Gastrocnemius medialis (tissue), 4 donors: Measurements from ENCODE around the gene IDH2. TPM values are rescaled to one million over a fixed set of nuclear protein-coding genes. Genes with fewer than 3 reads are reported as not detected.

Experiments used
- ATAC-seq, 2 donors: fragments of 150-250 bp; one replicate each; pipeline ENCODE4 v1.9.1; 2016
- DNase-seq, 2 donors: peaks; one replicate each; pipeline ENCODE4 v3.0.0-alpha.2; 2019
- H3K27ac ChIP-seq, 4 donors: fragments of 200-600 bp; sonication (generic); 1 replicate in 1 of 4; 2 replicates in 3 of 4; pipeline ENCODE4 v1.5.1; 2016 to 2018; ENCODE audit warnings: mild to moderate bottlenecking in 2 of 4, moderate library complexity in 1 of 4
- H3K27me3 ChIP-seq, 3 donors: fragments of 200-600 bp; sonication (generic) in 2 of 3; 1 replicate in 1 of 3; 2 replicates in 2 of 3; pipeline versions ENCODE4 v1.5.1 to v1.6.0; 2016 to 2019; ENCODE audit warnings: mild to moderate bottlenecking in 1 of 3, moderate library complexity in 1 of 3
- H3K36me3 ChIP-seq, 2 donors: fragments of 200-600 bp; sonication (generic) in 1 of 2; one replicate each; pipeline ENCODE4 v1.5.1; 2017 to 2018
- H3K4me1 ChIP-seq, 2 donors: fragments of 200-600 bp; sonication (generic) in 1 of 2; one replicate each; pipeline ENCODE4 v1.5.1; 2016 to 2017; ENCODE audit warnings: mild to moderate bottlenecking in 2 of 2
- H3K4me3 ChIP-seq, 4 donors: fragments of 200-600 bp; sonication (generic) in 3 of 4; 1 replicate in 1 of 4; 2 replicates in 3 of 4; pipeline ENCODE4 v1.5.1; 2016 to 2019; ENCODE audit warnings: mild to moderate bottlenecking in 2 of 4
- H3K9me3 ChIP-seq, 3 donors: fragments of 200-600 bp; sonication (generic) in 2 of 3; 1 replicate in 1 of 3; 2 replicates in 2 of 3; pipeline ENCODE4 v1.5.1; 2016 to 2019
- POLR2A ChIP-seq, 2 donors: fragments of 450-650 bp; IDR thresholded peaks; one replicate each; pipeline ENCODE4 v1.6.1; 2017; ENCODE audit warnings: antibody characterized with exemption in 2 of 2, mild to moderate bottlenecking in 2 of 2, moderate library complexity in 2 of 2
- in situ Hi-C, 4 donors: fragments of 200-750 bp; cut with MboI; loops; one replicate each; pipeline versions ENCODE4 v1.15.0 to v1.8.0; 2017; ENCODE audit warnings: low sequenced_read_pairs in 4 of 4
- intact Hi-C: fragments of 100-400 bp; cut with DNase I; formaldehyde crosslinking; loops from one replicate; pipeline ENCODE4 v1.15.1; 2023; ENCODE audit warnings: low total_unique reads
- total RNA-seq, 4 donors: library from RNA; depleted of rRNA; stranded (reverse); fragments of >200 nt; gene quantifications; one replicate each; pipeline versions ENCODE4 v1.1.0 to v1.2.3, GENCODE V29; 2016
- TF ChIP-seq, protein P1 (sequence below), 5 experiments: fragments of 450-650 bp in 3 of 5; fragments of 200-600 bp in 2 of 5; sonication (generic) in 2 of 5; IDR thresholded peaks in 4 of 5; conservative IDR thresholded peaks in 1 of 5; 1 replicate in 4 of 5; 2 replicates in 1 of 5; pipeline ENCODE4 v1.5.1; 2016 to 2019; ENCODE audit warnings: antibody characterized with exemption in 5 of 5, mild to moderate bottlenecking in 3 of 5, moderate library complexity in 3 of 5

IDH2 gene
- total RNA-seq, 4 donors from 2014 or later: 349 to 547 (median 423) TPM

DNA sequence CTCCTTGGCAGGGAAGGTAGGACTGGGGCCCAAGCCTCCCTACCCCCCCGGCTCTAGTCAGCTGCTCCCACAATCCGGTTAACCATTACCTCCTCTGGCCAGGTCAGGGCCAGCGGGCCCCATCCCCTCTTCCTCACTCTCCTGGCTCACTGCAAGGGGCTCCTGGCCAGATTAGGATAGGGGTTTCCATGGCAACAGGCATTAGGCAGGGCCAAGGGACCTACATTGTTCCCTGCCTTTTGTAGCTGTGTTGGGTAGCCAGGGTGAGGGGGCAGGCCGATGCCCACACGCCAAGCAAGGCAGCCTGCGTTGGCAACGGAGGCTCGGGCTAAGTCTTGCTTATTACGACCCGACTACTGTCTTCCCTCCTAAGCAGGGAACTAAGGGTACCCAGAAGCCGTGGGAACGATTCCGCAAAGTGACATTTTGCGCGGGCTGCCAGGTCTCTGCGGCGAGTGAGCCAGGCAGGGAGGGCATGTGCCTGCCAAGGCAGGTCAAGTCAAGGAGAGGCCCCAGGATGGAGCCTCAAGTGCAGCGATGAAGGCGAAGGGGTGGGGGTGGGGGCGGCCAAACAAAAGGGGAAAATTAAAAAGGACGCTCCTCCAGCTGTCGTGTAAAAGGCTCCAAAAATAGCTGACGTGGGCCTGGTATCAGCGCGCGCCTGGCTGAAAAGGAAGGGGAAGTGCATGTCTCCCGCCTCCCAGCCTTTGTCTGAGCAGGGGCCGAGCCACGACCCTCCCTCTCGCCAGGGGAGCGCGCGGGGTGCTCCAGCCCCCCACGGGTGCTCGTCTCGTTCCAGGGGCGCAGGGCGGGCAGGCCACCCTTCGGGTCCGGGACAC, 919 bp downstream of the IDH2 start:
- TF ChIP-seq POLR2A (IDR thresholded peaks at IDR 0.05): no peak
- TF ChIP-seq, protein P1, sequence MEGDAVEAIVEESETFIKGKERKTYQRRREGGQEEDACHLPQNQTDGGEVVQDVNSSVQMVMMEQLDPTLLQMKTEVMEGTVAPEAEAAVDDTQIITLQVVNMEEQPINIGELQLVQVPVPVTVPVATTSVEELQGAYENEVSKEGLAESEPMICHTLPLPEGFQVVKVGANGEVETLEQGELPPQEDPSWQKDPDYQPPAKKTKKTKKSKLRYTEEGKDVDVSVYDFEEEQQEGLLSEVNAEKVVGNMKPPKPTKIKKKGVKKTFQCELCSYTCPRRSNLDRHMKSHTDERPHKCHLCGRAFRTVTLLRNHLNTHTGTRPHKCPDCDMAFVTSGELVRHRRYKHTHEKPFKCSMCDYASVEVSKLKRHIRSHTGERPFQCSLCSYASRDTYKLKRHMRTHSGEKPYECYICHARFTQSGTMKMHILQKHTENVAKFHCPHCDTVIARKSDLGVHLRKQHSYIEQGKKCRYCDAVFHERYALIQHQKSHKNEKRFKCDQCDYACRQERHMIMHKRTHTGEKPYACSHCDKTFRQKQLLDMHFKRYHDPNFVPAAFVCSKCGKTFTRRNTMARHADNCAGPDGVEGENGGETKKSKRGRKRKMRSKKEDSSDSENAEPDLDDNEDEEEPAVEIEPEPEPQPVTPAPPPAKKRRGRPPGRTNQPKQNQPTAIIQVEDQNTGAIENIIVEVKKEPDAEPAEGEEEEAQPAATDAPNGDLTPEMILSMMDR (IDR thresholded peaks at IDR 0.05 in 4 of 5, conservative IDR thresholded peaks at IDR 0.05 in 1 of 5): no peak

DNA sequence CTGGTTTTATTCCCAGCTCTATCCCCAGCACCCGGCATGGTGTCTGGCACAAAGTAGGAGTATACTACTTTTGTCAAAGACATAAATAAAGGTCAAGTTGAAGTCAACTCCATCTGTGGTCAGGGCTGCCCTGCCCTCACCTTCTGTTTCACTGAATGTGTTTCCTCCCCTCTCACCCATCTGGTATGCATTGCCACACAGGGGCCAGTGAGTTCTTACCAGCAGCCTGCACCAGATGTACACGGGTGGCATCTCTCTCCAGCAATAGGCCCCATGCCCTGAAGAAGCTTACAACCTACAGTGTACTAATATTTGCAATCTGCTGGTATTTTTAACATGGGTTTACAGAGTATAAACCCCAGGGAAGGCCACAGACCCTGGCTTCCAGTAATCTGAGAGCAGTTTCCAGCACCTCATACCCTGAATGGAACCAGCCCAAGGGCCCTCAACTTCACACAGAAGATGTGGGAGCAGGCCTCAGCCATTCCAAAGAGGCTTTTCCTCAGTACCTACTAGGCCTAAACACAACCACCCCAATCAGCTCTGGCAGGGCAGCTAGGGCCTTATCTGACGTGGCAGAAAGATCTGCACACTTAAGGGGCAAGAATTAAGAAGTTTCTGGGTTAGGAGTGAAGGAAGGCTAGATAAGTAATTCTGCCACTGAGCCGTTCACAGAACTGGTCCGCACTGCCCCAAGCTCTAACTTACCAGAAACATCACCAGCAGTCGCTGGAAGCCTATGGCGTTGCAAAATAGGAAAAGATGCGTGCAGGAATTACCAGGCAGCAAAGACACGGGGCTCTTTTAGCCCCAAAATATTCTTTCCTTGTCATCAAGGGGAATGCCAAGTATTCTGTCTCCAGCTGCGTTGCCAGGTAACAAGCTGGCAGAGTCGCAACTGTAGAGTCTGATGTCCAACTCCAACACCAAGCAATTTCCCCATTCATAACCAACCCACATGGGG, 2.1 kb downstream of the IDH2 start:
- in situ Hi-C loops: loop anchor here in 3 of 4 donors (25.0 kb wide), 1 partner anchor 338 kb away; the partner anchor contains the start of gene MESP1 (in 3 of the 3)
- no peak for TF ChIP-seq POLR2A (IDR thresholded peaks at IDR 0.05)
- TF ChIP-seq, protein P1 (IDR thresholded peaks at IDR 0.05 in 4 of 5, conservative IDR thresholded peaks at IDR 0.05 in 1 of 5): no peak
- Histone ChIP-seq H3K9me3 (no peaks in the 10 kb centered on the region), H3K27ac (peak overlapping the region; percentile 94 to 100 (median 99)), H3K27me3 (no peaks in the 10 kb centered on the region), H3K4me3 (peak overlapping the region in 1 of 4 donors; percentile 89), H3K36me3 (no peaks in the 10 kb centered on the region), H3K4me1 (peaks cover 79 to 88% of the 10 kb centered on the region in 2 donors)
- intact Hi-C loops: loop anchor here (5.0 to 10.0 kb wide), 3 partner anchors 98 to 1188 kb away; partner anchors contain the start of genes MFGE8 and ZNF710
- DNase-seq (peak in 1 of 2 donors; percentile 78), ATAC-seq (peak in 1 of 2 donors; percentile 7)

More for the DNA sequence above, 919 bp downstream of the IDH2 start:
- Histone ChIP-seq H3K27ac (peak overlapping the region; percentile 94 to 100 (median 99)), H3K4me1 (peaks cover 76 to 84% of the 10 kb centered on the region in 2 donors), H3K36me3 (no peaks in the 10 kb centered on the region), H3K27me3 (no peaks in the 10 kb centered on the region), H3K4me3 (peak overlapping the region; percentile 68 to 93 (median 80)), H3K9me3 (no peaks in the 10 kb centered on the region)
- intact Hi-C loops (loop anchor here (5.0 to 10.0 kb wide), 2 partner anchors 363 to 1189 kb away; partner anchors contain the start of gene MFGE8), in situ Hi-C loops (no loop called here)
- peak; percentile 10 to 13 for ATAC-seq
- DNase-seq: peak; percentile 47 to 70

- Histone ChIP-seq H3K4me1 (peaks cover 79 to 88% of the 10 kb centered on the region in 2 donors), H3K9me3 (no peaks in the 10 kb centered on the region), H3K27me3 (no peaks in the 10 kb centered on the region), H3K4me3 (no peak overlapping the region), H3K36me3 (no peaks in the 10 kb centered on the region), H3K27ac (peak overlapping the region; percentile 94 to 100 (median 99))
- in situ Hi-C loops (loop anchor here in 3 of 4 donors (25.0 kb wide), 1 partner anchor 337 kb away; the partner anchor contains the start of gene MESP1 (in 3 of the 3)), intact Hi-C loops (loop anchor here (5.0 kb wide), 1 partner anchor 97 kb away; the partner anchor contains the start of gene ZNF710)
- DNase-seq (peak in 1 of 2 donors; percentile 13), ATAC-seq (no peak)
- TF ChIP-seq, protein P1 (IDR thresholded peaks at IDR 0.05 in 4 of 5, conservative IDR thresholded peaks at IDR 0.05 in 1 of 5): no peak
- no peak for TF ChIP-seq POLR2A (IDR thresholded peaks at IDR 0.05)
These were observed 3.0 kb downstream of the IDH2 start for GRCh38 chr15:90099072-90099867.
